Keratinocyte (primary cell): ENCODE data around the gene GIT1. TPM values are rescaled to one million over a fixed set of nuclear protein-coding genes. Genes with fewer than 3 reads are reported as not detected.

Experiments
- DNase-seq: peaks from one replicate; pipeline ENCODE4 v3.0.0-alpha.2; 2011; ENCODE audit warnings: low read depth, missing footprints, low spot score
- FAIRE-seq: peaks from 2 replicates; lab custom pipeline; 2011; peaks lifted over from hg19 to GRCh38; lab: Jason Lieb, UNC
- H2AFZ ChIP-seq: 2 replicates; pipeline ENCODE4 v1.6.0; 2012; ENCODE audit warnings: low read length, control low read depth, inconsistent platforms; ENCODE audit not compliant: control insufficient read depth
- H3K27ac ChIP-seq: 2 replicates; pipeline ENCODE4 v1.5.1; 2011; ENCODE audit warnings: low read length; ENCODE audit not compliant: control insufficient read depth, insufficient read depth
- H3K27me3 ChIP-seq: 3 replicates; pipeline ENCODE4 v1.6.0; 2011; ENCODE audit warnings: low read length; ENCODE audit not compliant: control insufficient read depth, insufficient read depth; ENCODE audit errors: extremely low read depth
- H3K36me3 ChIP-seq, 2 experiments: 2 replicates in 1 of 2; 3 replicates in 1 of 2; pipeline ENCODE4 v1.5.1; 2011; ENCODE audit warnings: low read length in 2 of 2, mild to moderate bottlenecking in 1 of 2; ENCODE audit not compliant: control insufficient read depth in 2 of 2, insufficient read depth in 2 of 2; ENCODE audit errors: extremely low read depth in 1 of 2
- H3K4me1 ChIP-seq: 3 replicates; pipeline ENCODE4 v1.5.1; 2011; ENCODE audit warnings: low read length; ENCODE audit not compliant: control insufficient read depth, insufficient read depth; ENCODE audit errors: extremely low read depth
- H3K4me2 ChIP-seq: 3 replicates; pipeline ENCODE4 v1.6.0; 2011; ENCODE audit warnings: low read depth, low read length; ENCODE audit not compliant: control insufficient read depth, insufficient read depth; ENCODE audit errors: extremely low read depth
- H3K4me3 ChIP-seq, 3 experiments: fragments of 200-600 bp in 1 of 3; sonication (generic) in 1 of 3; 2 replicates in 2 of 3; 3 replicates in 1 of 3; pipeline ENCODE4 v1.5.1; 2011 to 2016; ENCODE audit warnings: low read length in 3 of 3, mild to moderate bottlenecking in 3 of 3, control low read depth in 2 of 3, inconsistent platforms in 1 of 3, low read depth in 1 of 3, mixed read lengths in 1 of 3, mixed run types in 1 of 3, moderate library complexity in 1 of 3; ENCODE audit not compliant: control insufficient read depth in 2 of 3, insufficient read depth in 2 of 3; ENCODE audit errors: extremely low read depth in 1 of 3
- H3K79me2 ChIP-seq: 2 replicates; pipeline ENCODE4 v1.6.0; 2012; ENCODE audit warnings: low read length; ENCODE audit not compliant: control insufficient read depth, insufficient read depth
- H3K9ac ChIP-seq: 3 replicates; pipeline ENCODE4 v1.6.0; 2011; ENCODE audit warnings: low read length; ENCODE audit not compliant: control insufficient read depth, insufficient read depth; ENCODE audit errors: extremely low read depth
- H3K9me1 ChIP-seq: 3 replicates; pipeline ENCODE4 v1.6.0; 2011; ENCODE audit warnings: low read length; ENCODE audit not compliant: control insufficient read depth, insufficient read depth; ENCODE audit errors: extremely low read depth
- H3K9me3 ChIP-seq: 2 replicates; pipeline ENCODE4 v1.5.1; 2012; ENCODE audit warnings: low read depth, low read length; ENCODE audit not compliant: control insufficient read depth
- H4K20me1 ChIP-seq: 3 replicates; pipeline ENCODE4 v1.6.0; 2011; ENCODE audit warnings: low read length; ENCODE audit not compliant: control insufficient read depth, insufficient read depth; ENCODE audit errors: extremely low read depth
- EZH2 ChIP-seq: IDR thresholded peaks from one replicate; pipeline ENCODE4 v1.6.1; 2012; ENCODE audit warnings: inconsistent platforms, mild to moderate bottlenecking, low read length, moderate library complexity
- dilution Hi-C: fragments of 300-500 bp; cut with MboI; formaldehyde crosslinking; loops from one replicate; pipeline ENCODE4 v1.7.0; 2020; ENCODE audit warnings: low sequenced_read_pairs; ENCODE audit not compliant: extremely low pct_ligation_motif_present
- polyA plus RNA-seq, 5 experiments: library from polyadenylated mRNA; depleted of rRNA in 3 of 5; stranded (reverse) in 3 of 5; stranded (forward) in 1 of 5; unstranded in 1 of 5; fragments of >200 nt; gene quantifications; 1 replicate in 1 of 5; 2 replicates in 3 of 5; 3 replicates in 1 of 5; pipeline versions ENCODE4 v1.2.1 to v1.2.3, GENCODE V29; 2011 to 2012; ENCODE audit warnings: missing spikeins in 2 of 5, low read depth in 1 of 5, low replicate concordance in 1 of 5
- TF ChIP-seq, protein P1 (sequence below), 3 experiments: IDR thresholded peaks in 1 of 3; conservative IDR thresholded peaks in 1 of 3; optimal IDR thresholded peaks in 1 of 3; 2 replicates in 2 of 3; 3 replicates in 1 of 3; pipeline versions ENCODE3 to v1.5.1; 2011; ENCODE audit warnings: low read length in 3 of 3, mild to moderate bottlenecking in 3 of 3, moderate library complexity in 2 of 3, control low read depth in 1 of 3, inconsistent platforms in 1 of 3; ENCODE audit not compliant: insufficient read depth in 2 of 3; ENCODE audit errors: extremely low read depth in 1 of 3

The GIT1 gene
- polyA plus RNA-seq, 1 donor (not counting 4 experiments of a cell fraction or from before 2014, with no cell fraction given), result 42.7 TPM

DNA sequence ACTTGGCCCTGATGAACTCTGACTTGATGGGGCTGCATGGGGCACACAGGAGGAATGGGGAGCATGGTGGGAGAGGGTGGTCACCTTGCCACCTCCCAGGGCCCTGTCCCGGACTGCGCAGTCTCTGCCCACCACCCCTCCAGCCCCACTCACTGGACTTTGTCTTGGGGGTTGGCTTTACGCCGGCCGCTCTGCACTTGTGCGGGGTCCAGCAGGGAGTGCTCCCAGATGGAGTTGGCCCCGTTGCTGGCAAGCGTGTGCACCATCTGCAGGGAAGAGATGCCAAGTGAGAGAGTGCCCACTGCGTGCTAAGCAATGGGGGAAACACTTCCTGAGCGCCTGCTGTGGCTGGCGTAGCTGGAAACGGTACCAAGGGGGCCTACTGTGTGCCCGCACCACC lies 6.7 kb downstream of the GIT1 start:
- peaks cover 22% of the 10 kb centered on the region for H3K9me1 ChIP-seq
- FAIRE-seq (no peak), DNase-seq (no peak)
- dilution Hi-C loops, result no loop called here
- peaks cover 68% of the 10 kb centered on the region for H3K4me1 ChIP-seq
- TF ChIP-seq, protein P1, sequence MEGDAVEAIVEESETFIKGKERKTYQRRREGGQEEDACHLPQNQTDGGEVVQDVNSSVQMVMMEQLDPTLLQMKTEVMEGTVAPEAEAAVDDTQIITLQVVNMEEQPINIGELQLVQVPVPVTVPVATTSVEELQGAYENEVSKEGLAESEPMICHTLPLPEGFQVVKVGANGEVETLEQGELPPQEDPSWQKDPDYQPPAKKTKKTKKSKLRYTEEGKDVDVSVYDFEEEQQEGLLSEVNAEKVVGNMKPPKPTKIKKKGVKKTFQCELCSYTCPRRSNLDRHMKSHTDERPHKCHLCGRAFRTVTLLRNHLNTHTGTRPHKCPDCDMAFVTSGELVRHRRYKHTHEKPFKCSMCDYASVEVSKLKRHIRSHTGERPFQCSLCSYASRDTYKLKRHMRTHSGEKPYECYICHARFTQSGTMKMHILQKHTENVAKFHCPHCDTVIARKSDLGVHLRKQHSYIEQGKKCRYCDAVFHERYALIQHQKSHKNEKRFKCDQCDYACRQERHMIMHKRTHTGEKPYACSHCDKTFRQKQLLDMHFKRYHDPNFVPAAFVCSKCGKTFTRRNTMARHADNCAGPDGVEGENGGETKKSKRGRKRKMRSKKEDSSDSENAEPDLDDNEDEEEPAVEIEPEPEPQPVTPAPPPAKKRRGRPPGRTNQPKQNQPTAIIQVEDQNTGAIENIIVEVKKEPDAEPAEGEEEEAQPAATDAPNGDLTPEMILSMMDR (optimal IDR thresholded peaks at IDR 0.05 in 1 of 3, IDR thresholded peaks at IDR 0.05 in 1 of 3, conservative IDR thresholded peaks at IDR 0.05 in 1 of 3; ENCODE audit: extremely low read depth in 1 of 3, insufficient read depth in 2 of 3, low read length in 3 of 3), result no peak
- TF ChIP-seq EZH2, result no peak
- peaks cover 28 to 41% of the 10 kb centered on the region in 2 experiments for H3K36me3 ChIP-seq
- no peaks in the 10 kb centered on the region for H3K27me3 ChIP-seq
- no peak overlapping the region for H3K4me2 ChIP-seq
- H3K79me2 ChIP-seq, result peaks cover 56% of the 10 kb centered on the region
- H3K9me3 ChIP-seq, result no peaks in the 10 kb centered on the region
- H3K9ac ChIP-seq, result no peak overlapping the region
- H4K20me1 ChIP-seq, result peaks cover 26% of the 10 kb centered on the region
- no peak overlapping the region for H2AFZ ChIP-seq
- no peak overlapping the region for H3K4me3 ChIP-seq
- H3K27ac ChIP-seq, result no peak overlapping the region

DNA sequence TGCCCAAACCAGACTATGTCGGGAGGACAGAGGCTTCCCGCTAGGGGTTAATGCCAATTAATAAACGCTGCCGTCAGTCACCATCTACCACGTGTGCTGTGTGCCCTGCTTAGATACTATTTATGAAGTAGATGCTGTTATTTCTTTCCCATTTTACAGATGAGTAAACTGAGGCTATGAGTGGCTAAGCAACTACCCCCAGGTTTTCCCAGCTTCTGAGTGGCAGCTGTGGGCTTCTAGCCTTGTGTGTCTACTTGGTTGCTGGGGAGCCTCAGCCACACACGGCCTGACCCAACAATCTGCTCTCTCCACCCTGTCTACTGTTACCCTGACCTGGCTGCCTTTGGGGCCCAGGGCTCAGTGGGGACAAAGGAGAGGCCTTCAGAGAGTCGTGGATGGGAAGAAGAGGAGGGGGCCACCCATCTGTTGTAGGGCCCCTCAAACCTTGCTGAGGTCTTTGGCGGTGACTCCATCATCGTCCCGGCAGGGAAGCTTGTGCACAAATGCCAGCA lies 7.1 kb downstream of the GIT1 start:
- no peaks in the 10 kb centered on the region for H3K27me3 ChIP-seq
- H4K20me1 ChIP-seq, result peaks cover 25% of the 10 kb centered on the region
- FAIRE-seq (no peak), DNase-seq (no peak)
- peaks cover 22% of the 10 kb centered on the region for H3K9me1 ChIP-seq
- TF ChIP-seq EZH2, result no peak
- TF ChIP-seq, protein P1 (optimal IDR thresholded peaks at IDR 0.05 in 1 of 3, IDR thresholded peaks at IDR 0.05 in 1 of 3, conservative IDR thresholded peaks at IDR 0.05 in 1 of 3; ENCODE audit: extremely low read depth in 1 of 3, insufficient read depth in 2 of 3, low read length in 3 of 3), result no peak
- H3K79me2 ChIP-seq, result peaks cover 52% of the 10 kb centered on the region
- H3K36me3 ChIP-seq, result peaks cover 33 to 44% of the 10 kb centered on the region in 2 experiments
- H3K9me3 ChIP-seq, result no peaks in the 10 kb centered on the region
- peak overlapping the region in 1 of 3 experiments; percentile 25 for H3K4me3 ChIP-seq
- dilution Hi-C loops, result no loop called here
- no peak overlapping the region for H3K9ac ChIP-seq
- peak overlapping the region; percentile 71 for H3K27ac ChIP-seq
- H3K4me1 ChIP-seq, result peaks cover 64% of the 10 kb centered on the region
- H2AFZ ChIP-seq, result no peak overlapping the region
- H3K4me2 ChIP-seq, result peak overlapping the region; percentile 55
